Measurements from ENCODE around the gene ANGPT4. TPM values are rescaled to one million over a fixed set of nuclear protein-coding genes. Genes with fewer than 3 reads are reported as not detected.
"Not testable (repeated sequence)": the region's sequence is repeated elsewhere in the genome, so short reads cannot be mapped to it uniquely, and the experiment has no call there.

ANGPT4 gene
- total RNA-seq, 2 donors from 2014 or later: 0.06 TPM; not detected in 1

DNA sequence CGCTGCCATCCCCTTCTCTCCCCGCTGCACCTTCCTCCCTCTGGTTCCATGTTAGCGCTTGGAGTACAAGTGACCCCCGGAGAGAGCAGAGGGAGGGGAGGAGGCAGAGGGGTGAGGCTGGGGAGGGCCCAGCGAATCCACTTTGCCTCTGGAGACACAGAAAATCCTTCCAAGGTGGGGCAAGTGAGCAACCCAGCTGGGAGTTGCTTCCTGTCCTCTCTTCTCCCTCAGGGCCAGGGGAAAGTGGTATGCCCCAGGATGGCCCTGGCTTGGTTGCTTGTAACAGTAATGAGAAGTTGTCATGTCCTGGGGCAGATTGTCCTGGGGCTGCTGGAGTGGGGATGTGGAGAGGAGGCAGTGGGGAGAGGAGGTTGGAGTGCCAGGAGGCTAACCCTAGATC lies 691 bp upstream of the ANGPT4 start:
- Mint-ChIP-seq H3K36me3 (no peaks in the 10 kb centered on the region), H3K27ac (no peak overlapping the region), H3K9me3 (no peaks in the 10 kb centered on the region)
- ATAC-seq (no peak), DNase-seq (ENCODE audit: low spot score in 2 of 2) (peak in 1 of 2 donors; percentile 18)

DNA sequence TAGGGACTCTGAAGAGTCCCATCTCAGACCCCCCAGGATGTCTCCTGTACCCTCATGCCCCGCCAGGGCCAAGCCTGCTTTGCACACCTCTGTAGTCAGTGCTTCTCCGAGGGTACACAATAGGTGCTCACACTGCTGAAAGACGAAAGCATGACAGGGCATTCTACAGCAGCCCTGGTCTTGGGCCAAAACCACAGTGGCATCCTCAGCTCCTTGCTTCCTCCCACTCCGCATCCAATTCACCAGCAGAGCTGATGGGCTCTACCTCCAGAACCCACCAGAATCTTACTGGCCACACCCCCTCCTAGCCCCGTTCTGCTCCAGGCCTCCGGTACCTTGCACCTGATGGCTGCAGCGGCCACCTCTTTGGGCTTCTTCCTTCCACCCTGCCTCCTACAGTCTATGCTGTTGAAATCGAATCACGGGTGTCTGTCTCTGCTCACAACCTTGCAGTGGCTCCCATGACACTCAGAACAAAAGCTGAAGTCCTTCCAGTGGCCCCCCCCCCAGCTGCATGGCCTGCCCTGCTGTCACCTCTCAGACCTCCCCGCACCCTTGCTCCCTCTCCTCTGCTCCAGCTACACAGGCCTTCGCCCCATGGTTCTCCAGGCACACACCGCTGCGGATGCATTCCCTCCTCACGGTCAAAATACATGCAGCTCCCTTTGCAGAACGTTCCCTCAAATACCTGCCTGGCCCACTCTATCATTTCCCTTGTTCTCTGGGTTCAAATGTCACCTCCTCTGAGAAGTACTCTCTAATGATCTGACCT lies 1.2 kb downstream of the ANGPT4 start:
- Mint-ChIP-seq H3K9me3 (no peaks in the 10 kb centered on the region), H3K27ac (peak overlapping the region in 1 of 2 donors; percentile 57), H3K36me3 (no peaks in the 10 kb centered on the region)
- ATAC-seq (no peak), DNase-seq (ENCODE audit: low spot score in 2 of 2) (peak in 1 of 2 donors; percentile 40)

DNA sequence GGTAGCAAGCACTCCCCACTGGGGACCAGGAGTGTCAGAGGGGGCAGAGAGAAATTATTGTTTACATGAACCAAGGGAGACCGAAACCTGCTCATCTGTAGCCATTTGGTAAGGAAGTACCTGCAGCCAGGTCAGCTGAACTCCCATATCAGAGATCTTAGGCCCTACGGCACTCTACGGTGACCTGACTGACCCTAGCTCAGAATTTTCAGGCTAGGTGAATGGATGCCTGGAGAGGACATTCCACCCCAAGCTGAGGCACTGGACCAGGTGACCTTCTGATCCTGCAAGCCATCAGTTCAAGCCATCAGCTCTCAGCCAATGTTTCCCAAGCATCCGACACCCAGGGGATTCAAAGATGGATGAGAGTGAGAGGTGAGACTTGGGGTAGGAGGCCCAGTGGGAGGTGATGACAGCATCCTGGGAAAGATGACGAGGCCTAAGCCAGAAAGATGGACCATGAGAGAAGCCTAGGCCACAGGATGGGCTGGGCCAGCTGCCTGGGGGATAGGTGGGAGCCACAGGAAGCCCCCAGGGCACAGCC lies 2.8 kb downstream of the ANGPT4 start:
- peak in 1 of 2 donors; percentile 18 for DNase-seq (ENCODE audit: low spot score in 2 of 2)
- no peaks in the 10 kb centered on the region for H3K9me3 Mint-ChIP-seq
- H3K36me3 Mint-ChIP-seq: no peaks in the 10 kb centered on the region
- ATAC-seq: no peak
- H3K27ac Mint-ChIP-seq: no peak overlapping the region

DNA sequence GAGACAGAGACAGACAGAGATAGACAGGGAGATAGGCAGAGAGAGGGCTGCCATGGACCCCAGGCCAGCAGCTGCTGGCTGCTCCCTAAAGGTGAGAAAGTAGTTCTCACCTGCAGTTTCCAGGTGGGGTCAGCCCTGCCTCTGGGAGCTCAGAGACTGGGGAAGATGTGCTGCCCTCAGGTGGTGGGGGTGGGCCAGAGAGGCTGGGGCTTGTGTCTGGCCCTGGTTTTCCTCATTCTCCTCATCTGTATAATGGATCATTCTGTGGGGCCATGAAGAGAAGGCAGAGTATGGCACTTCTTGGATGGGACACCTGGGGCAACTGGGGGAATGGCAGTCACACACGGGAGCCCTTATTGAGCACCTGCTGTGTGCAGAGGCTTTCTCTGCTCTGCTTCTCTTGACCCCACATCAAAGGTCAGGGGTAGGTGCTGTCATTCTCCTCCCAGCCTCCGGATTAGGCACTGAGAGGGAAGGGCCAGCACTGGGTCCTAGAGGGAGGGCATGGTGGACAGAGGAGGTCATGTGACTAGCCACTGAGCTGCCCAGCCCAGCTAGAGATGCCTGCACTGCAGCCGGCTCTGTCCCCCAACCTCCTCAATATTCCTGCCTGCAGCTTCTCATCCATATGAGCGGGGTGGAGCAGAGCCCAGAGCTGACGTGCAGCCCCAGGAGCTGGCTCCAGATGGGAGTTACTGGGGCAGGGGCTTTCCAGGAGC lies 4.1 kb downstream of the ANGPT4 start:
- peak overlapping the region in 1 of 2 donors; percentile 5 for H3K27ac Mint-ChIP-seq
- DNase-seq (ENCODE audit: low spot score in 2 of 2) (peak in 1 of 2 donors; percentile 38), ATAC-seq (peak in 1 of 2 donors; percentile 44)
- H3K36me3 Mint-ChIP-seq: no peaks in the 10 kb centered on the region
- H3K9me3 Mint-ChIP-seq: no peaks in the 10 kb centered on the region

DNA sequence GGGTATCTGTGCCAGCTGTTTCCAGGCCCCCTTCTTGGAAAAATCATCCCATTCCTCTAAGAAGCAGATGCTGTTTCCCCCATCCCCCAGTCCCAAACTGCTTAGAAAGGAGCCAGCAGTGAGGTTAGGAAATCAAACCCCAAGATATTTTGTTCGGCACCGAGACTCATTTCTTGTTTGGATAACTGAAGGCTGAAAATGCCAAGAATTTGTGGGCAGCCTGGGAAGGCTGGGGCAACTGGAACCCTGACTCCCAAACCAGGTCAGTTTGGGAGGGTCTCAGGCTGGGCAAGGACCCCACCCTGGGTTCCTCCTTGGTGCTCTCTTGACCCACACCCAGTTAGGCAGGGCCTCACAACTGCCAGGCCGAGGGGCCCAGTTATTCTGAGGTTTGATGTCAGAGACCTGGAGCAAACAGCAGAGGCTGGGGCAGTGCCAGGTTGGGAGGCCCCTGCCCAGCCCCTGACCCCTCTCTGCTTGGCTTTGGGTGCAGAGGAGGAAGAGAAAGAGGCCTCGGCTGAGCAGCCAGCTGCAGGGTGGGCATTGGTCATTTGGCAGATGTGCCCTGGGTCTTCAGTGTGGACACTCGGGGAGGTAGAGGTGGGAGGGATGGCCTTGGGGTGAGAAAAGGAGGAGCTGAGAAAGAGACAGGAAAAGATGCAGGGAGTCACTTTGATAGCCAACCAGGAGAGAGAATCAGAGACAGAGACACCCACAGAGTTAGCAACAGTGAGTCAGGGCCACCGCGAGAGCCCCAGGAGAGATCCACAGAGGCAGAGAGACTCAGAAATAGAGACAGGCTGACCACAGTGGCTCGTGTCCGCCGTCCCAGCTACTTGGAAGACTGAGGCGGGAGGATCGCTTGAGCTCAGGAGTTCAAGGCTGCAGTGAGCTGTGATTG lies 5.0 kb downstream of the ANGPT4 start:
- H3K36me3 Mint-ChIP-seq: no peaks in the 10 kb centered on the region
- H3K9me3 Mint-ChIP-seq: no peaks in the 10 kb centered on the region
- H3K27ac Mint-ChIP-seq: no peak overlapping the region
- DNase-seq (ENCODE audit: low spot score in 2 of 2): peak in 1 of 2 donors; percentile 41
- ATAC-seq: peak in 1 of 2 donors; percentile 40

DNA sequence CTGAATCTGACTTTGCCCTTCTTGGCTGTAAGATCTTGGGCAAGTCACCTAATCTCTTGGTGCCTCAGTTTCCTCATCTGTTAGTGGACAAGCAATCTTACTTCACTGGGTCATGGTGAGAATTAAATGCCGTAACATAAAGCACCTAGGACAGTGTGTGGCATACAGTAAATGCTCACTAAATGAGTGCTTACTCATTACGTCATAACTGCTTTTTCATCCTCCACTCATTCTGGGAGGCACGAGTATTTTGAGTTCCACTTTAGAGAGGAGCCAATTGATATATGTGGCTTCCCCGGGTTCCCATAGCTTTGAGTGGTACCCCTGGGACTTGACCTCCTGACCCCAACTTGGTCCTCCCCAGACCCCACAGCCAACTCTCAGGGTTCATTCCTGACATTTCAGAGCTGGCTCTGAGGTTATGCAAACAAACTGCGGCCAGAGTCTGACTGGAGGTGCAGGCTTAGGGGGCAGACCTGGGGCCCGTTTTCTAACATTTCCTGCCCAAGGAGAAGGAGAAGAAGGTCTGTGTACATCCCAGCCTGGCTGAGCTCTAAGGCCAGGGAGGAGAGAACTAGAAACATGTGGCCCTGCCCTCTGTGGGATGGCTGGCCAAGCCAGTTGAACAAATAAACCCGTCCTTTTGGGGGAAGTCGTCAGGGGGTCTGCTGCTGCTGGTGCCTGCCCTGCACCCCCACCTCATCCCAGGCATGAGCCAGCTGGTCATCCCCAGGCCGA lies 5.8 kb downstream of the ANGPT4 start:
- Mint-ChIP-seq H3K36me3 (no peaks in the 10 kb centered on the region), H3K27ac (no peak overlapping the region), H3K9me3 (no peaks in the 10 kb centered on the region)
- ATAC-seq: no peak
- DNase-seq (ENCODE audit: low spot score in 2 of 2): peak in 1 of 2 donors; percentile 25

DNA sequence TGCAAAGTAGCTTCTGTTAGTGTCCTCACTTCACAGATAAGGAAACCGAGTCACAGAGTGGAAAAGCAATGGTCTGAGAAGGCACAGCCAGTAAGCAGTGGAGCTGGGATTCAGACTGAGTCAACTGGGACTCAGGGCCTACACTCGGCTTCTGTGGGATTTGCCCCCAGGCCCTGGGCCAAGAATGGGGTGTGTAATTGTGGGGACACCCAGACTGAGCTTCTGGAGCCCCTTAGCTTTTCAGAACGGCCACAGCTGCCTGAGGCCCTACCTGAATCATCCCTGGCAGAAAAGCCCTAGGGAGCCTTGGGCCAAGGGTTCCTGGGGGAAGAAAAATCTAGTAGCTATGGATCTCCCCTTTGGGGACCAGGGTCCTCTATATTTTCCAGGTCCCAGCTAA lies 6.5 kb downstream of the ANGPT4 start:
- no peaks in the 10 kb centered on the region for H3K36me3 Mint-ChIP-seq
- DNase-seq (ENCODE audit: low spot score in 2 of 2) (peak in 1 of 2 donors; percentile 42), ATAC-seq (no peak)
- H3K27ac Mint-ChIP-seq: no peak overlapping the region
- no peaks in the 10 kb centered on the region for H3K9me3 Mint-ChIP-seq

DNA sequence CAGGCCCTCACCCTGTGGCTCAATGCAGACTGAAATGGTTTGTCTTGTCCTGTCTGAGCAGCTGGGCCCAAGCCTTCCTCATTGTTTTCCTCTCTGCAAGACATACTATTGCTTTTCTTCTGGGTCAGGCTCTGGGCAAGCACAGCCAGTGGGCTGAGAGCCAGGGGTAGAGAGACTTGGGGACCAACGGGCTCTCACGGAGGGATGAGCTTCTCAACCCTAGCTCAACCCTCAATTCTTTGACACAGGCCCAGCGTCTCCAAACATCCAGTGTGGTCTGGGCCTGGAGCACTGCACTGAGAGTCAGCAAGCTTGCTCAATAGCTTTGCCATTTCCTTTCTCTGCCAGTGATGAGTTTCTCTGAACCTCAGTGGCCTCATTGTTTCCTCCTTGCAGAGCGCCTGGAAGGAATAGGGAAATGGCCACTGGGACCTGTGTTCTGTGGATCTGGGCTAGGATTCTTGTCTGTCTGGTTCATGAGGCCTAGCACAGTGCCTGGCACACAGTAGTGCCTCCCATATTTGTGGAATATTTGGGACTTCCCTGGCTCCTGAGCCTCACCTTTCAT lies 9.3 kb downstream of the ANGPT4 start:
- Mint-ChIP-seq H3K9me3 (no peaks in the 10 kb centered on the region), H3K36me3 (no peaks in the 10 kb centered on the region), H3K27ac (peak overlapping the region in 1 of 2 donors; percentile 73)
- ATAC-seq: no peak
- DNase-seq (ENCODE audit: low spot score in 2 of 2): peak in 1 of 2 donors; percentile 11

DNA sequence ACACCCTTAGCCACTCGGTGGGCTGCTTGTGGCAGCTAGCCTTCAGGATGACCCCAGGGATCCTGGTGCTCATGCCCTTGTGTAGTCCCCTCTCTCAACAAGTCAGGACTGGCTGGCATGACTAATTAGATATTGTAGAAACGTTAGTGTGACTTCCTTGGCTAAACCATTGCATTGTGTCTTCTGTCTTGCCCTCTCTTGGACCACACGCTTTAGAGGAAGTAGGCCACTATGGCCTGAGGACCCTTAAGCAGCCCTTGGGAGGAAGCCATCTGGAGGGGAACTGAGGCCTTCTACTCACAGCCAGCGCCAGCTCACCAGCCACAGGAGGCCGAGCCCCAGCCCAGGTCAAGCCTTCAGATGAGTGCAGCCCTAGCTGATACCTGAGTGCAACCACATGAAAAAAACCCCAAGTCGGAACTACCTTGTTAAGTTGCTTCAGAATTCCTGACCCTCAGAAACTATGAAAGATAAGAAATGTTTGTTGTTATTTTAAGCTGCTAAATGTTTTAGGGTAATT lies 10.1 kb downstream of the ANGPT4 start:
- peak in 1 of 2 donors; percentile 2 for DNase-seq (ENCODE audit: low spot score in 2 of 2)
- H3K9me3 Mint-ChIP-seq: no peaks in the 10 kb centered on the region
- ATAC-seq: no peak
- no peak overlapping the region for H3K27ac Mint-ChIP-seq
- H3K36me3 Mint-ChIP-seq: no peaks in the 10 kb centered on the region

DNA sequence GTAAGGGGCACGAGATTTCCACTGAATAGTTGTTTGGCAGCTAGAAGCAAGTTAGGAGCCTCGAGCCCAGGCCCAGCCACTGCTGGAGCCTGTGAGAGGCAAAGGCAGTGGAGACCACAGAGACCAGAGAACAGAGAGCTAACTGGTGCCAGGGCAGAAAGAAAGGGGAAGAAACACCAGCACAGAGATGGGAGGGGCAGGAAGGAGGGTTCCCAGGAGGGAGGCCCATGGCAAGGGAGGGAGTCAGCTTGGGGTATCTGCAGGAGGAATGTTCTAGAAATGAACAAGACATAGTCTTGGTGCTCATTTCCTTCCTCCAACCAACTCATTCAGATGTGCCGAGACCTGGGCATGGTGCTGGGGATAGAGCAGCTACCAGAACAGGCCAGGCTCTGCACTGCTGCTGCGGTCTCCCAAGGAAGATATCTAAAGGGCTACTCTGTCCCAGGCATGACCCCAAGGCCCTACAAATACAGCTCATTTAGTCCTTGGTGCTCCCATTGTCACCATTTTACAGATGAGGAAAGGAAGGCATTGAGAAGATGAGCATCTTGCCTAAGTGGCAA lies 10.7 kb downstream of the ANGPT4 start:
- H3K27ac Mint-ChIP-seq: no peak overlapping the region
- ATAC-seq: no peak
- peak in 1 of 2 donors; percentile 3 for DNase-seq (ENCODE audit: low spot score in 2 of 2)
- no peaks in the 10 kb centered on the region for H3K36me3 Mint-ChIP-seq
- H3K9me3 Mint-ChIP-seq: no peaks in the 10 kb centered on the region

DNA sequence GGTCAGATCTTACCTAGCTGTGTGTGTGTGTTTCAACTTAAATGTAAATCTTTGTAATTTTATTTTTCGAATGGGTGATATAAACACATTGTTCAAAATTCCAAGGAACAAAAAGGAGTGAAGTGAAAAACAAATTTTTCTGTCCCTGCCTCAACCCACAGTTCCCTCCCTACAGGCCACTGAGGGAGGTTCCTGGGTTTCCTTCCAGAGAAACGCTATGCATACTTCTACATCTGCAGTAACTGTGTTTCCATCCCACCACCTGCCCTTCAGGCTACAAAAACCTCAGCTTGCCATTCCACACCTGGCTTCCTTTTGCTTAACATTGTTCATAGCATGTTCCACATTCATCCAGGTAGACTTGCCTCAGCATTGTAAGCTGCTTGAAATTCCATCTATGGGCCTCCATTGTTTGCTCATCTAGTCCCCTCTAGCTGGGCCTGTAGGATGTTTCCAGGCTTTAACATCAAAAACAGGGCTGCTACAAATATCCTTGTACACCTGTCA lies 12.0 kb downstream of the ANGPT4 start:
- Mint-ChIP-seq H3K36me3 (no peaks in the 10 kb centered on the region), H3K27ac (no peak overlapping the region)
- DNase-seq (ENCODE audit: low spot score in 2 of 2): no peak

DNA sequence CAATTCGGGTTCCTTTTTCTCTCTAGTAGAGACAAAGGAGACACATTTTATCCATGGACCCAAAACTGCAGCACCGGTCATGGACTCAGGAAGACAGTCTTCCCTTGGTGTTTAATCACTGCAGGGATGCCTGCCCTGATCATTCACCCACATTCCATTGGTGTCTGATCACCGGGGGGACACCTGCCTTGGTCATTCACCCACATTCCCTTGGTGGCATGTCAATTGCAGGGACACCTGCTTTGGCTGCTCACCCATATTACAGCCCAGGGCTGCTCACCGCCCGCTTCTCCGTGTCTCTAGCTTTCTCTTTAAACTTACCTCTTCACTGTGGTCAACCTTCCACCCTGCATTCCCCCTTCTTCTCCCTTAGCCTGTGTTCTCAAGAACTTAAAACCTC lies 18.7 kb downstream of the ANGPT4 start:
- not testable (repeated sequence) for H3K36me3 Mint-ChIP-seq; DNase-seq (ENCODE audit: low spot score in 2 of 2); H3K27ac Mint-ChIP-seq; ATAC-seq
- peaks cover 0 to 11% of the 10 kb centered on the region in 2 donors for H3K9me3 Mint-ChIP-seq

More for the DNA sequence above, 12.0 kb downstream of the ANGPT4 start:
- no peak for ATAC-seq
- no peaks in the 10 kb centered on the region for H3K9me3 Mint-ChIP-seq

DNA sequence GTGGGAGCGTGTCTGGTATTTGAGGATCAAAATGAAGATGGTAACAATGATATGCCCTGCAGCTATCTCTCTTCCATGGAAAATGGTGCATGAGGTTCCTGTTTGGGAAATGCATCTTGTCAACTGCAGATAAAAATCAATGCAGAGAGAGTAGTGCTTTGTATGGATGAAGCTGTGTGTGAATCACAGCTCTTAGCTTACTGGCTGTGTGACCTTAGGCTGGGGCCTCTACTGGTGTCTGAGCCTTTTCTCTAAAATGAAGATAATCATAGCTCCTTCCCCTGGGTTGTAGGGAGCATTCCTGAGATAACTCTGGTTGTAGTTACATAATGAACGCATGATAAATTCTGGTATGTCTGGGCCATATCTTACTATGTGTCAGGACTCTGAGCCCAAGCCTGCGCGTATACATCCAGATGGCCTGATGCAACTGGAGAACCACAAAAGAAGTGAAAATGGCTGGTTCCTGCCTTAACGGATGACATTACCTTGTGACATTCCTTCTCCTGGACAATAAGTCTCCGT lies 19.6 kb downstream of the ANGPT4 start:
- Mint-ChIP-seq H3K27ac (no peak overlapping the region), H3K36me3 (peaks cover 0 to 6% of the 10 kb centered on the region in 2 donors), H3K9me3 (peaks cover 0 to 11% of the 10 kb centered on the region in 2 donors)
- DNase-seq (ENCODE audit: low spot score in 2 of 2) (no peak), ATAC-seq (no peak)

DNA sequence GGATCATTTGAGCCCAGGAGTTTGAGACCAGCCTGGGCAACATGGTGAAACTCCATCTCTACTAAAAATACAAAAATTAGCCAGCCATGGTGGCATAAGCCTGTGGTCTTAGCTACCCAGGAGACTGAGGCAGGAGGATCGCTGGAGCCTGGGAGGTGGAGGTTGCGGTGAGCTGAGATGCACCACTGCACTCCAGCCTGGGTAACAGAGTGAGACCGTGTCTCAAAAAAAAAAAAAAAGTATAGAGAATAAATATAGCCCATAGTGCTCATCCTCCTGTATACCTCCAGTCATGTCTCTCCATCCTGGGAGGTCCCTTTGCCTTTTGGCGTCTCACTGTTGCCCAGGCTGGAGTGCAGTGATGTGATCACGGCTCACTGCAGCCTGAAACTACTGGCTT lies 23.8 kb downstream of the ANGPT4 start:
- H3K27ac Mint-ChIP-seq; DNase-seq (ENCODE audit: low spot score in 2 of 2); ATAC-seq; H3K9me3 Mint-ChIP-seq; H3K36me3 Mint-ChIP-seq: not testable (repeated sequence)

DNA sequence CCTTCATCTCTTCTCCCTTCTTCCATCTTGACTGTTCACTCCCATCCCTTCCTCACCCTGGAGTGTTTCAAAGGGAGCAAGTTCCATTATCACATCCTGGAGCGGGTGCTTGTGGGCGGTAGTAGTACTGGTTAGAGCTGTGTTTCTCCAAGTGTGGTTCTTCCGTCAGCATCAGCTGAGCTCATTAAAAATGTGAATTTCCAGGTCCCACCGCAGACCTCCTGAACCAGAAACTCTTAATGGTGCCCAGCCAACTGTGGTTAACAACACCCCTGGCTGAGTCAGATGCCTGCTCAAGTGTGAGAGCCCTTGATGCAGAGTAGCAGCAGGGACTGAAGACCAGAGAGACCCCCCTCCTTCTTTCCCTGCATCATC lies 24.4 kb downstream of the ANGPT4 start:
- ATAC-seq (no peak), DNase-seq (ENCODE audit: low spot score in 2 of 2) (no peak)
- H3K27ac Mint-ChIP-seq: no peak overlapping the region
- no peaks in the 10 kb centered on the region for H3K9me3 Mint-ChIP-seq
- no peaks in the 10 kb centered on the region for H3K36me3 Mint-ChIP-seq
